Fibroblast of lung (primary cell): ENCODE measurements around the gene KRAS. TPM values are rescaled to one million over a fixed set of nuclear protein-coding genes. Genes with fewer than 3 reads are reported as not detected.
A peak's percentile ranks its signal among the peaks of the same experiment; 100 is the strongest.

Source experiments
- DNase-seq, 2 donors: peaks; one replicate each; pipeline versions ENCODE4 v3.0.0 to v3.0.0-alpha.2; 2010; ENCODE audit warnings: low read depth in 2 of 2
- H2AFZ ChIP-seq: 2 replicates; pipeline ENCODE4 v1.5.1; 2012; ENCODE audit warnings: low read length, control low read depth, inconsistent platforms
- H3K27ac ChIP-seq: 2 replicates; pipeline ENCODE4 v1.5.1; 2011; ENCODE audit warnings: low read length, control low read depth; ENCODE audit not compliant: insufficient read depth
- H3K27me3 ChIP-seq: 2 replicates; pipeline ENCODE4 v1.5.1; 2011; ENCODE audit warnings: mild to moderate bottlenecking, low read length; ENCODE audit not compliant: control insufficient read depth, insufficient read depth
- H3K36me3 ChIP-seq: 2 replicates; pipeline ENCODE4 v1.5.1; 2011; ENCODE audit warnings: low read length; ENCODE audit not compliant: control insufficient read depth, insufficient read depth
- H3K4me1 ChIP-seq: 2 replicates; pipeline ENCODE4 v1.5.1; 2011; ENCODE audit warnings: low read length; ENCODE audit not compliant: control insufficient read depth, insufficient read depth; ENCODE audit errors: extremely low read depth
- H3K4me2 ChIP-seq: 2 replicates; pipeline ENCODE4 v1.5.1; 2011; ENCODE audit warnings: low read length, control low read depth; ENCODE audit not compliant: insufficient read depth; ENCODE audit errors: extremely low read depth
- H3K4me3 ChIP-seq, 4 experiments: fragments of 200-600 bp in 1 of 4; sonication (generic) in 1 of 4; replicated peaks in 1 of 4; 2 replicates each; pipeline ENCODE4 v1.5.1; 2011 to 2016; ENCODE audit warnings: low read length in 4 of 4, low read depth in 3 of 4, mild to moderate bottlenecking in 3 of 4, control low read depth in 2 of 4, inconsistent platforms in 1 of 4, mixed read lengths in 1 of 4; ENCODE audit not compliant: insufficient read depth in 1 of 4; ENCODE audit errors: control extremely low read depth in 1 of 4
- H3K79me2 ChIP-seq: 2 replicates; pipeline ENCODE4 v1.5.1; 2012; ENCODE audit warnings: mild to moderate bottlenecking, low read length, inconsistent platforms; ENCODE audit not compliant: control insufficient read depth, insufficient read depth
- H3K9ac ChIP-seq: 2 replicates; pipeline ENCODE4 v1.5.1; 2011; ENCODE audit warnings: mild to moderate bottlenecking, low read length, control low read depth; ENCODE audit not compliant: insufficient read depth
- H3K9me3 ChIP-seq: 2 replicates; pipeline ENCODE4 v1.5.1; 2012; ENCODE audit warnings: low read depth, low read length; ENCODE audit not compliant: control insufficient read depth, insufficient read depth
- H4K20me1 ChIP-seq: 2 replicates; pipeline ENCODE4 v1.5.1; 2011; ENCODE audit warnings: low read length; ENCODE audit not compliant: control insufficient read depth, insufficient read depth; ENCODE audit errors: extremely low read depth
- CTCF ChIP-seq, 2 donors: IDR thresholded peaks in 1 of 2; conservative IDR thresholded peaks in 1 of 2; 1 replicate in 1 of 2; 2 replicates in 1 of 2; pipeline ENCODE4 v1.5.1; 2011 to 2012; ENCODE audit warnings: low read length in 2 of 2, control low read depth in 1 of 2, inconsistent platforms in 1 of 2, low read depth in 1 of 2, mild to moderate bottlenecking in 1 of 2
- EZH2 ChIP-seq: IDR thresholded peaks from 2 replicates; pipeline ENCODE4 v1.5.1; 2012; ENCODE audit warnings: low read length, control low read depth, mild to moderate bottlenecking; ENCODE audit errors: missing control alignments
- polyA plus RNA-seq, 2 donors: library from polyadenylated mRNA; depleted of rRNA in 1 of 2; stranded (reverse) in 1 of 2; unstranded in 1 of 2; fragments of >200 nt; gene quantifications; 2 replicates each; pipeline ENCODE4 v1.2.1, GENCODE V29; 2011 to 2012; ENCODE audit warnings: missing spikeins in 1 of 2
- total RNA-seq: library from RNA; depleted of rRNA; stranded (reverse); fragments of >200 nt; gene quantifications from 2 replicates; pipeline ENCODE4 v1.2.1, GENCODE V29; 2014

KRAS gene
- total and polyA plus RNA-seq, 2 donors (not counting 1 experiment from before 2014, with no cell fraction given): 15.0 to 31.3 TPM

GRCh38 chr12:25256005-25256404 lies 5.3 kb upstream of the KRAS start:
- Histone ChIP-seq H4K20me1 (no peaks in the 10 kb centered on the region), H2AFZ (no peak overlapping the region), H3K9ac (no peak overlapping the region), H3K4me1 (no peaks in the 10 kb centered on the region), H3K4me3 (no peak overlapping the region), H3K9me3 (no peaks in the 10 kb centered on the region), H3K79me2 (no peaks in the 10 kb centered on the region), H3K4me2 (no peak overlapping the region), H3K36me3 (no peaks in the 10 kb centered on the region), H3K27ac (no peak overlapping the region), H3K27me3 (no peaks in the 10 kb centered on the region)
- TF ChIP-seq CTCF (conservative IDR thresholded peaks at IDR 0.05 in 1 of 2, IDR thresholded peaks at IDR 0.05 in 1 of 2; ENCODE audit: low read depth in 1 of 2, low read length in 2 of 2) (no peak), EZH2 (no peak)
- no peak for DNase-seq

- H3K36me3 ChIP-seq: no peaks in the 10 kb centered on the region
- H3K27me3 ChIP-seq: no peaks in the 10 kb centered on the region
- H3K27ac ChIP-seq: no peak overlapping the region
- H3K79me2 ChIP-seq: peaks cover 7% of the 10 kb centered on the region
- TF ChIP-seq EZH2 (no peak), CTCF (conservative IDR thresholded peaks at IDR 0.05 in 1 of 2, IDR thresholded peaks at IDR 0.05 in 1 of 2; ENCODE audit: low read depth in 1 of 2, low read length in 2 of 2) (no peak)
- H4K20me1 ChIP-seq: no peaks in the 10 kb centered on the region
- H2AFZ ChIP-seq: no peak overlapping the region
- no peak overlapping the region for H3K9ac ChIP-seq
- H3K4me3 ChIP-seq: no peak overlapping the region
- H3K4me1 ChIP-seq: no peaks in the 10 kb centered on the region
- peak in 1 of 2 donors; percentile 54 for DNase-seq
- H3K9me3 ChIP-seq: no peaks in the 10 kb centered on the region
- no peak overlapping the region for H3K4me2 ChIP-seq
Measured at GRCh38 chr12:25254271-25254880, 3.6 kb upstream of the KRAS start.

GRCh38 chr12:25253371-25254068 lies 2.8 kb upstream of the KRAS start:
- no peak overlapping the region for H3K4me2 ChIP-seq
- no peak overlapping the region for H2AFZ ChIP-seq
- no peaks in the 10 kb centered on the region for H4K20me1 ChIP-seq
- H3K79me2 ChIP-seq: peaks cover 16% of the 10 kb centered on the region
- H3K9ac ChIP-seq: no peak overlapping the region
- H3K36me3 ChIP-seq: no peaks in the 10 kb centered on the region
- H3K27me3 ChIP-seq: no peaks in the 10 kb centered on the region
- TF ChIP-seq CTCF (conservative IDR thresholded peaks at IDR 0.05 in 1 of 2, IDR thresholded peaks at IDR 0.05 in 1 of 2; ENCODE audit: low read depth in 1 of 2, low read length in 2 of 2): no peak
- no peak for TF ChIP-seq EZH2
- no peaks in the 10 kb centered on the region for H3K9me3 ChIP-seq
- no peak for DNase-seq
- H3K4me3 ChIP-seq: no peak overlapping the region
- H3K27ac ChIP-seq: no peak overlapping the region
- H3K4me1 ChIP-seq: no peaks in the 10 kb centered on the region
